ENCODE measurements around the gene TESK2.

Gene TESK2

DNA sequence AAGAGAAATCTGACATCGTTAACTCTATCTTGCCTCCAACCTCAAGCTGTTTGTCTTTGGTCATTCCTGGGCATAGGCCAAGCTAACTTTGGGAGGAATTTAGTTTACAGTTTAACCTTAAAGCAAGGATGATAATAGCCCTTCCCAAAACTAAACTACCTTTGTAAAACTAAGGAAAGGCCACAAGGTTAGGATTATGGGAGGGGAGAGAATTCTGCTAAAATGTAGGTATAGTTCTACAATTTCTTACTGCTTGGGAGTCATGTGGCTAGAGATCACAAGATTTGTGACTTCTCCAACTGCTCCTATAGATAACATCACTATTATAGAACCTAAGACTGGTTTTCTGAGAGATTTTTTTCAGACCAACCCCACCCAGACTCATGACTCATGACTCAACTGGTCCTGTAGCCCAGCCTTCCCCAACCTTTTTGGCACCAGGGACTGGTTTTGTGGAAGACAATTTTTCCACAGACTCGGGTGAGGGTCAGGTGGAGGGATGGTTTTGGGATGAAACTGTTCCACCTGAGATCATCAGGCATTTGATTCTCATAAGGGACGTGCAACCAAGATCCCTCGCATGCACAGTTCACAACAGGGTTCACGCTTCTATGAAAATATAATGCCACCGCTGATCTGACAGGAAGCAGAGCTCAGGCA lies 80.0 kb downstream of the TESK2 start:
- H3K4me1 ChIP-seq (ENCODE audit: control insufficient read depth, insufficient read depth, low read length) = no peaks in the 10 kb centered on the region
- H3K9ac ChIP-seq (ENCODE audit: low read length in 2 of 2) = no peak overlapping the region
- H3K4me3 ChIP-seq (ENCODE audit: low read length in 2 of 2) = no peak overlapping the region
- no peaks in the 10 kb centered on the region for H3K9me3 ChIP-seq (ENCODE audit: control insufficient read depth in 2 of 2, low read length in 2 of 2)
- H3K36me3 ChIP-seq (ENCODE audit: control insufficient read depth in 2 of 2, insufficient read depth in 2 of 2, low read length in 2 of 2) = no peaks in the 10 kb centered on the region
- no peaks in the 10 kb centered on the region for H3K27me3 ChIP-seq (ENCODE audit: control insufficient read depth in 1 of 2, insufficient read depth in 2 of 2, low read length in 2 of 2)
- no peak overlapping the region for H3K27ac ChIP-seq (ENCODE audit: low read length)

DNA sequence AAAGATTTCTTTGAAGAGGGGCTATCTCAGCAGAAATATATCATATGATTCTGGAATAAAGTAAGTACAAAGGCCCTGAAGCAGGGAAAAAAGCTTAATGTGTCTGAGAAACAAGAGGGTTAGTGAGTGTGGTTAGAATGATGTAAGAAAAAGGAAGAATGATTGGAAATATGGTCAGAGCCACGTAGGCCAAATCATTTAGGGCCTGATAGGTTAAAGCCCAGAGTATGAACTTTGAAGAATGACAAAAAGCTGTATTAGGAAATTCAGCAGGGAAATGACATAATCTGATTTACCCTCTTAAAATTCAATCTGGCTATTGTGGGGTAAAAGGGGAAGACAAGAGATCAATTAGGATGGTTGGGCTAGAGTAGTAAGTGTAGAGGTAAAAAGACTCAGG lies 81.7 kb downstream of the TESK2 start:
- Histone ChIP-seq H3K4me1 (ENCODE audit: control insufficient read depth, insufficient read depth, low read length) (no peaks in the 10 kb centered on the region), H3K9ac (ENCODE audit: low read length in 2 of 2) (no peak overlapping the region)

GRCh38 chr1:45407629-45408287 lies 83.2 kb downstream of the TESK2 start:
- Histone ChIP-seq H3K9me3 (ENCODE audit: control insufficient read depth in 2 of 2, low read length in 2 of 2) (no peaks in the 10 kb centered on the region), H3K4me3 (ENCODE audit: low read length in 2 of 2) (no peak overlapping the region), H3K4me1 (ENCODE audit: control insufficient read depth, insufficient read depth, low read length) (no peaks in the 10 kb centered on the region), H3K27ac (ENCODE audit: low read length) (no peak overlapping the region), H3K36me3 (ENCODE audit: control insufficient read depth in 2 of 2, insufficient read depth in 2 of 2, low read length in 2 of 2) (no peaks in the 10 kb centered on the region), H3K27me3 (ENCODE audit: control insufficient read depth in 1 of 2, insufficient read depth in 2 of 2, low read length in 2 of 2) (no peaks in the 10 kb centered on the region), H3K9ac (ENCODE audit: low read length in 2 of 2) (no peak overlapping the region)

More for the DNA sequence above, 81.7 kb downstream of the TESK2 start:
- Histone ChIP-seq H3K27ac (ENCODE audit: low read length) (no peak overlapping the region), H3K4me3 (ENCODE audit: low read length in 2 of 2) (no peak overlapping the region), H3K27me3 (ENCODE audit: control insufficient read depth in 1 of 2, insufficient read depth in 2 of 2, low read length in 2 of 2) (no peaks in the 10 kb centered on the region), H3K36me3 (ENCODE audit: control insufficient read depth in 2 of 2, insufficient read depth in 2 of 2, low read length in 2 of 2) (no peaks in the 10 kb centered on the region), H3K9me3 (ENCODE audit: control insufficient read depth in 2 of 2, low read length in 2 of 2) (no peaks in the 10 kb centered on the region)

- Histone ChIP-seq H3K27ac (ENCODE audit: low read length) (no peak overlapping the region), H3K9ac (ENCODE audit: low read length in 2 of 2) (no peak overlapping the region), H3K4me3 (ENCODE audit: low read length in 2 of 2) (no peak overlapping the region), H3K36me3 (ENCODE audit: control insufficient read depth in 2 of 2, insufficient read depth in 2 of 2, low read length in 2 of 2) (no peaks in the 10 kb centered on the region), H3K4me1 (ENCODE audit: control insufficient read depth, insufficient read depth, low read length) (no peaks in the 10 kb centered on the region), H3K9me3 (ENCODE audit: control insufficient read depth in 2 of 2, low read length in 2 of 2) (no peaks in the 10 kb centered on the region), H3K27me3 (ENCODE audit: control insufficient read depth in 1 of 2, insufficient read depth in 2 of 2, low read length in 2 of 2) (no peaks in the 10 kb centered on the region)
Observed at GRCh38 chr1:45405636-45406035, 85.3 kb downstream of the TESK2 start.

DNA sequence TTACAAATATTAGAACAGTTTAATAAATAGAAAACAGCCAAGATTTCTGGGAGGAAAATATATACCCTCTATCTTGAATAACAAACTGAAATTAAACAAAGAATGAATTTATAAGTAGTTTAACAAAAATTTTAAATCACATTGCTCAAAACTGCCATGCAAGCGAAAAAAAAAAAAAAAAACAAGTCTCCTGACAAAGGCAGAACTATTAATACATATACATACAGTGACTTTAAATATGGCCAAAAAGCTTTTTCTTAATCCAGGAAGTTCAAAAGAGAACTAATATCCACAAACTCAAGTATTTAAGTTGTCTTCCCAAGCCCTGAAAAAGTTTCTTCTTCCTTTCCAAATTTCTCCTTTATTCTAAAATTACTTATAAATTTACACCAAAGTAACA lies 87.2 kb downstream of the TESK2 start:
- H3K4me3 ChIP-seq (ENCODE audit: low read length in 2 of 2) = no peak overlapping the region
- no peaks in the 10 kb centered on the region for H3K4me1 ChIP-seq (ENCODE audit: control insufficient read depth, insufficient read depth, low read length)
- no peaks in the 10 kb centered on the region for H3K27me3 ChIP-seq (ENCODE audit: control insufficient read depth in 1 of 2, insufficient read depth in 2 of 2, low read length in 2 of 2)
- no peaks in the 10 kb centered on the region for H3K36me3 ChIP-seq (ENCODE audit: control insufficient read depth in 2 of 2, insufficient read depth in 2 of 2, low read length in 2 of 2)
- H3K9me3 ChIP-seq (ENCODE audit: control insufficient read depth in 2 of 2, low read length in 2 of 2) = no peaks in the 10 kb centered on the region
- no peak overlapping the region for H3K27ac ChIP-seq (ENCODE audit: low read length)
- no peak overlapping the region for H3K9ac ChIP-seq (ENCODE audit: low read length in 2 of 2)

- Histone ChIP-seq H3K9ac (ENCODE audit: low read length in 2 of 2) (no peak overlapping the region), H3K4me1 (ENCODE audit: control insufficient read depth, insufficient read depth, low read length) (no peaks in the 10 kb centered on the region), H3K9me3 (ENCODE audit: control insufficient read depth in 2 of 2, low read length in 2 of 2) (no peaks in the 10 kb centered on the region), H3K27ac (ENCODE audit: low read length) (no peak overlapping the region), H3K36me3 (ENCODE audit: control insufficient read depth in 2 of 2, insufficient read depth in 2 of 2, low read length in 2 of 2) (no peaks in the 10 kb centered on the region), H3K27me3 (ENCODE audit: control insufficient read depth in 1 of 2, insufficient read depth in 2 of 2, low read length in 2 of 2) (no peaks in the 10 kb centered on the region), H3K4me3 (ENCODE audit: low read length in 2 of 2) (no peak overlapping the region)
Observed at GRCh38 chr1:45403298-45403697, 87.7 kb downstream of the TESK2 start.

- H3K9ac ChIP-seq (ENCODE audit: low read length in 2 of 2) = no peak overlapping the region
- no peaks in the 10 kb centered on the region for H3K27me3 ChIP-seq (ENCODE audit: control insufficient read depth in 1 of 2, insufficient read depth in 2 of 2, low read length in 2 of 2)
- no peaks in the 10 kb centered on the region for H3K9me3 ChIP-seq (ENCODE audit: control insufficient read depth in 2 of 2, low read length in 2 of 2)
- H3K27ac ChIP-seq (ENCODE audit: low read length) = no peak overlapping the region
- no peak overlapping the region for H3K4me3 ChIP-seq (ENCODE audit: low read length in 2 of 2)
- no peaks in the 10 kb centered on the region for H3K36me3 ChIP-seq (ENCODE audit: control insufficient read depth in 2 of 2, insufficient read depth in 2 of 2, low read length in 2 of 2)
- no peaks in the 10 kb centered on the region for H3K4me1 ChIP-seq (ENCODE audit: control insufficient read depth, insufficient read depth, low read length)
Observed at GRCh38 chr1:45401524-45401923, 89.4 kb downstream of the TESK2 start.

DNA sequence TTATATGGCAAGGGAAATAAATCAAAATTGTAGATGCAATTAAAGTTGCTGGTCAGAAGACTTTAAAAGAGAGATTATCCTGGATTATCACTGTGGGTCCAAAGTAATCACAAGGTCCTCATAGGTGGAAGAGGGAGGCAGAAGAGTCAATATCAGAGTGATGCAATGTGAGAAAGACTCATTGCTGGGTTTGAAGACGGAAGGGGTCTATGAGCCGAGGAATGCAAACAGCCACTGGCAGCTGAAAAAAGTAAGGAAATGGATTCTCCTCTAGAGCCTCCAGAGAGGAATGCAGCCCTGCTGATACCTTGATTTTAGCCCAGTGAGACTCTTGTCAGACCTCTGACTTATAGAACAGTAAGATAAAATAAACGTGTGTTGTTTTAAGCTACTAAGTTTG lies 90.9 kb downstream of the TESK2 start:
- Histone ChIP-seq H3K4me1 (ENCODE audit: control insufficient read depth, insufficient read depth, low read length) (no peaks in the 10 kb centered on the region), H3K27me3 (ENCODE audit: control insufficient read depth in 1 of 2, insufficient read depth in 2 of 2, low read length in 2 of 2) (no peaks in the 10 kb centered on the region), H3K9me3 (ENCODE audit: control insufficient read depth in 2 of 2, low read length in 2 of 2) (no peaks in the 10 kb centered on the region), H3K4me3 (ENCODE audit: low read length in 2 of 2) (no peak overlapping the region), H3K36me3 (ENCODE audit: control insufficient read depth in 2 of 2, insufficient read depth in 2 of 2, low read length in 2 of 2) (no peaks in the 10 kb centered on the region), H3K9ac (ENCODE audit: low read length in 2 of 2) (no peak overlapping the region), H3K27ac (ENCODE audit: low read length) (no peak overlapping the region)

GRCh38 chr1:45397285-45397684 lies 93.7 kb downstream of the TESK2 start:
- H3K4me3 ChIP-seq (ENCODE audit: low read length in 2 of 2) = no peak overlapping the region
- no peak overlapping the region for H3K27ac ChIP-seq (ENCODE audit: low read length)
- no peaks in the 10 kb centered on the region for H3K27me3 ChIP-seq (ENCODE audit: control insufficient read depth in 1 of 2, insufficient read depth in 2 of 2, low read length in 2 of 2)
- no peak overlapping the region for H3K9ac ChIP-seq (ENCODE audit: low read length in 2 of 2)
- no peaks in the 10 kb centered on the region for H3K36me3 ChIP-seq (ENCODE audit: control insufficient read depth in 2 of 2, insufficient read depth in 2 of 2, low read length in 2 of 2)
- no peaks in the 10 kb centered on the region for H3K4me1 ChIP-seq (ENCODE audit: control insufficient read depth, insufficient read depth, low read length)
- no peaks in the 10 kb centered on the region for H3K9me3 ChIP-seq (ENCODE audit: control insufficient read depth in 2 of 2, low read length in 2 of 2)

- no peaks in the 10 kb centered on the region for H3K9me3 ChIP-seq (ENCODE audit: control insufficient read depth in 2 of 2, low read length in 2 of 2)
- no peak overlapping the region for H3K4me3 ChIP-seq (ENCODE audit: low read length in 2 of 2)
- no peaks in the 10 kb centered on the region for H3K27me3 ChIP-seq (ENCODE audit: control insufficient read depth in 1 of 2, insufficient read depth in 2 of 2, low read length in 2 of 2)
- H3K9ac ChIP-seq (ENCODE audit: low read length in 2 of 2) = no peak overlapping the region
- H3K4me1 ChIP-seq (ENCODE audit: control insufficient read depth, insufficient read depth, low read length) = no peaks in the 10 kb centered on the region
- H3K27ac ChIP-seq (ENCODE audit: low read length) = no peak overlapping the region
- H3K36me3 ChIP-seq (ENCODE audit: control insufficient read depth in 2 of 2, insufficient read depth in 2 of 2, low read length in 2 of 2) = no peaks in the 10 kb centered on the region
Observed at GRCh38 chr1:45395582-45395981, 95.4 kb downstream of the TESK2 start.

DNA sequence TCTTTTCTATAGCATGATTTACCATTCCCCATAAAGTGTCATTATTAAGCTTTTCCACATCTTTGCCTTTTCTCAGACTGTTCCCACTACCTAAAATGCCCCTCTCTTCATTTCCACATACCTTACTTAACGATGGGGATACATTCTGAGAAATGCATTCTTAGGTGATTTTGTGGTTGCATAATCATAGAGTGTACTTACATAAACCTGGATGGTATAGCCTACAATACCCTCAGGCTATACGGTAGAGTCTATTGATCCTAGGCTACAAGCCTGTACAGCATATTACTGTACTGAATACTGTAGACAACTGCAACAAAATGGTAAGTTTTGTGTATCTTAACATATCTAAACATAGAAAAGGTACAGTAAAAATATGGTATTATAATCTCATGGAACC lies 95.9 kb downstream of the TESK2 start:
- Histone ChIP-seq H3K9me3 (ENCODE audit: control insufficient read depth in 2 of 2, low read length in 2 of 2) (no peaks in the 10 kb centered on the region), H3K4me3 (ENCODE audit: low read length in 2 of 2) (no peak overlapping the region), H3K27me3 (ENCODE audit: control insufficient read depth in 1 of 2, insufficient read depth in 2 of 2, low read length in 2 of 2) (no peaks in the 10 kb centered on the region), H3K27ac (ENCODE audit: low read length) (no peak overlapping the region), H3K4me1 (ENCODE audit: control insufficient read depth, insufficient read depth, low read length) (no peaks in the 10 kb centered on the region), H3K36me3 (ENCODE audit: control insufficient read depth in 2 of 2, insufficient read depth in 2 of 2, low read length in 2 of 2) (no peaks in the 10 kb centered on the region), H3K9ac (ENCODE audit: low read length in 2 of 2) (no peak overlapping the region)

Measured in stomach smooth muscle (tissue), 2 donors.